CD4-positive, alpha-beta T cell treated with Interleukin-6 at 100 ng/mL for 8 hours (primary cell): ENCODE results near the gene ARPP21.

ENCODE experiments used
- DNase-seq: peaks from one replicate; pipeline ENCODE4 v3.0.0-alpha.2; 2020; ENCODE audit warnings: mixed read lengths, low spot score

Gene ARPP21

DNA sequence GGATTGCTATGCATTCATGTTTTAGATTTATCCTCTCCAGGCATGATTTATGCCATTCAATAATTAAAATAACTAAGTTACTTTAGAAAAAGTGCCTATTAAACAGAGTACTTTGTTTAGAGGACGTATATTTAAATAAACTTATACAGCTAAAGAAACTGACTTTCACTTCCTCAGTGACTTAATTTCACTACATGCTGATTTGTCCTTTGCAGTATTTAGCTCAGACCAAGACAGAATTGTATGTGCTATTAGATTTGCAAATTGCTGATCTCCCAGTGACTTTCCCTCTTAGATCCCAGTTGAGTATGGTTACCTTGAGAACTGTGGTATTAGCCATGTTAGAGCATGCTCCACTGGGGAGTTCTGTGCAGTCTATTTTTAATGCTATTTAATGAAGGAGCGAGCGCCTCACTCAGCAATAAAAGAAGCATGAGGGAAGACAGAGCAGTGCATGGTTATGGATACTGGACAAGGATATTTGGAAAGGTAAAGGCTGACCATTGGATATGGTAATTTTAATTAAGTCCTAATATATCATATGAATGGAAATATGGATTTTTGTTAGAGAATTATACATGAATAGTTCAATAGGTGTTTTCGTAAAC is 2.7 kb downstream of the ARPP21 start:
- no peak for DNase-seq

DNA sequence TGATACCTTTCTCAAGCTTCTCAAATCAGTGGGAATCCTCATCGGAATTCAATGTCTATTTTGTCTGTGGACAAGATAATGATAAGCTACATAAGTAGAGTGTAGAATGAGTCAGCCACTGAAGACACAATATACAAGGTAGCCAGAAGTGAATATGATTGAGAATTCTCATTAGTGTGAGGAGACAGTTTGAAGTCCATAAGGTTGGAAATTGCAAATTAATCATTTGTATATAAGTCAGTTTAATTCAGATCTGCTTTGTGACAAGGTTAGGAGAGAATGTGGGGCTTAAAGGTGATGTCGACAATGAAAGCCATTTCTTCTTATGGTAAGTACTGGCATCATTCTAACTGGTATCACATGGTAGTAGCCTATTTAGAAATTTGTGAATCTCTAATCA is 4.2 kb downstream of the ARPP21 start:
- DNase-seq = no peak

DNA sequence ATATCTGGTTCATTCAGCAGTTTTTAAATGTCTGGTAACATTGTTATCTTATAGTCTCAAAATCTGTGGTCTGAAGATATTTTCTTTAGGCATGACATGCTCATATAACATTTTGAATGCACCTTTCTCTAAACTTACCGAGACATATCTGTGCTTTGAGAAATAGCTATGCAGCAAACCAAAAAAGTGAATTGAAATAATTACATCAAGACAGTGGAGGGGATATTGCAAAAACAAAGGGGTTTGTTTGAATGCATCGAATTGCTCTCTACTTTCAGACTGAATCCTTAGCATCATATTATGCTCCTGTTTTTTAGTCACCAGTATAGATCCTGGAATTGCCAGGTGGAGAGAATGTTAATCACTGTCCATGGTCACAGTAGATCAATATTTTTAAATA is 5.1 kb downstream of the ARPP21 start:
- no peak for DNase-seq

DNA sequence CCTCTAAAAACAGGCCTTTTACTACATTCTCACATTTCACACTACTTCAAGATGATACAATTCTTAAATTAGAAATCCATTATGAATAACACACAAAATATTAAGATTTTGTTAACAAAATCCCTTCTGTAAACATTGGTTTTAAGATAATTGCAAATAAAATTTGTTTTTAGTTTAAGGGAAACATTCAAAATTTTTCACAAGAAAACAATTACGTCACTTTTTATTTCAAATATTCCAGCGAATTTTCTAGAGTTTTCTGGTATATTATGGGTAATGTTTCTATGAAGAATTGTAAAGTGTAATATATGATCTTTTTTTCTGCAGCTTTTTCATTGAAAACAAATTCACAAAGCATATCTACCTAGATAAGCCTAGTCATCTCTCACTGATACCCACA is 5.9 kb downstream of the ARPP21 start:
- no peak for DNase-seq

DNA sequence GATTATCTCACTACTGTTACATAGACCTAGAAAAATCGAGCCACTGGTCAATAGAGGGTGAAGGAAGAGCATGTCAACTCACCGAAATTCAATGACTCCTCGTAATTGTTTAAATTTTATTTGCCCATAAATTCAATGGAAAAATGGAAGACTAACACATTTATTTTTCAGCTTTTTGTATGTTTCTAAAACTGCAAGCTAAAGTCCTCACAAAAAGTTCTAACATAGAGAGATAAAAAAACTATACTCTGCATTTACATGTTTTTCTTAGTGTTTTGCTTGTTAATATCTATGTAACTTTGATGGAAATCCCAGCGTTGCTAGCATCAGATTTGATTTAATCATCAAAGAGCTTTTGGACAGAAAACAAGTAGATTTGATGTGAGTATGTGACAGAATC is 6.8 kb downstream of the ARPP21 start:
- DNase-seq = no peak

DNA sequence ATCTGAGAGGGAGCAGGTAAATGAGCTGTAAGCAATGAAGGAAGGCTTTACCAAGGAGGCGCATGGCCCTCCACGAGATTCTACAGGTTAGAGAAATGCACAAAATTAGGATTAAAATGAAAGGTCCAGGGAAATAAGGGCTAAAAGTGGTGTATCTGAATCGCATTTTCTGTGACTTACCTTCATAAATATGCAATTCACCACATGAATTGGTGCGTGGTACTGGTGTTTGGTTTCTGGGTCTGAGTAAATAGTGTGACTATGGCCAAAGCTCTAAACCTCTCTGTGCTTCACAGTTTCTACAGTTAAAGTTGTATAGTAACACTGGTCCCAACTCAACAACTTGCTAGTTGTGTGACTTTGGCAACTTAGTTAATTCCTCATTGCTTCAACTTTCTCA is 8.1 kb downstream of the ARPP21 start:
- no peak for DNase-seq

DNA sequence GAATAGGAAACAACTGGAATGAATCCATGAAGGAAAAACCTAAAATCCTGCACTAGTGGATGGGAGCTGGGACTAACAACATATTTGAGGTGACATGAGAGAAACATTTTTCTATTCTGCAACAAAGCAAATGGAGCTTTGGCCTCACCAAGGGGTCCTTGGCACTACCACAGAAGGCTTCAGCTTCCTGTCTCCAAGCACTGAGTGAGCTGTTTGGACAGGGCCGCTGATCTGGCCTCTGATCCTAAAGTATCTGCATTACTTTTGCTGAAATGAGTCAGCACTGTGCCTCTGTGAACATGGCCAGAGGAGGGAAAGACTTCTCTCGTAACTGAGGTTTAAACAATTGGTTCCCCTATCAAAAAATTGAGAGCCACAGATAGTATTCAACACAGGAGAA is 9.0 kb downstream of the ARPP21 start:
- DNase-seq = no peak

DNA sequence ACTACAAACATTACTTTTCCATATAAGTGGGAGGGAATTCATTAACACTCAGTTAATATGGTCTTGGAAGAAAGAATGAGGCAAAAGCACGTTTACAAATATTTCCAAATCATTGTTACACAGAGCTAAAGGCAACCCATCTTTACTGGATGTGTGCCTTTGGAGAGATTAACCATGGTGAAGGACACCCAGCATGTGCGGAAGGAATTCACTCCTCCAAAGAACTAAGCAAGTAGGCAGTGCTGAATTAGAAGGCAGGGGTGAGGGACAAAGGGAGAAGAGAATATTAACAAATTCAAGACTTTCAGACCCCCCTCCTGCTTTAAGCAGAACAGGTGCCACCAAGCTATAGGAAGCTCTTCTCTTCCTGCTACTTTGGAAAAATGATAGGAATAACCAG is 10.1 kb downstream of the ARPP21 start:
- no peak for DNase-seq

DNA sequence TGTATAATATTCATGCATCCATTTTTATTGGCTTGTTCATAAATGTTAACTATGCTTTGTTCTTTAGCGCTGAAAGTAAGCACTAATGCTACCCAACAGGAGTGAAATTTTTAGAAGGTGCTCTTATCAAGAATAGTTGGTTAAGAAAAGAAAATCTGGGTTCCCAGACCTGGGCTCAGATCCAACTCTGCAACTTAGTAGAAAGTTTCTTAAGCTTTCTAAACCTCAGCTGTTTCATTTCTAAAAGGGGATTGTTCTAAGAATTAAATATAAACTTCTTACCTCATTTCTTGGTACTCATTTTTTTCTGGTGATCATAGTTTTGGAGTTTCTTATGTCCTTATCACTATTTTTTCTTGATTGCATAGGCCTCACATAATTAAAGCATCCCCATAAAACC is 12.1 kb downstream of the ARPP21 start:
- DNase-seq = no peak

DNA sequence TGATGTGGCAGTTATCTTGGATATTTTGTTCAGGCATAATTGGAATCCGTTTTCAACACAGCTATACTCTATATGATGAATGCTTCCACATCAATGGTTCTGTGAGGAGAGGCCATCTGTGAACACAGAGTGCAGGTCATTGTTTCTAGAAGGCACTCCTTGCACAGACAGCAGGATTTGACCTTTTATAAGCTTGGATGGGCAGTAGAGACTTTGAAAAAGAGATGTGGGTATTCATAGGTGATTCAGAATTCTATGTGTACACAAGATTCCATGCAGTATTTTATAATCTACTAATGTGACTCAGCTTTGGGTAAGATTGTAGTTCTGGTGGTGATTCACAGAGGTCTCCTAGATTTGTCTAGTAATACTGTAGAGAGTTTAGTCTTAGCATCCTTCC is 12.5 kb downstream of the ARPP21 start:
- no peak for DNase-seq

DNA sequence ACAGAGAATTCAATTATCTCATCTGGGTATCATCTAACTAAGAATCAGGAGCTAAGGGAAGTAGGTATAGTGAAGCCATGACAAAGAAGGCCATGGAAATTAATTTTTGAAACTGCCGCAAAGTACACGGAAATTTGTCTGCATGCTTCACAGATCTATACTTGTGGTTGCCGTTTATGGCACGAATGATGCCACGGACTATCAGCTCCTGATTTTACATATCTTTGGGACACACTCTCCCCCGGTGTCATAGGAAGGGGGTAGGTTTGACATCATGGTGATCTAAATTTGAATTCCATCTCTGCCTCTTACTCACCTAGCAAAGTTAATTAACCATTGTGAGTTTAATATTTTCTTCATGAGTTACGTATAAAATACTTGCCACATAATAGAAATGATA is 14.0 kb downstream of the ARPP21 start:
- DNase-seq = no peak

DNA sequence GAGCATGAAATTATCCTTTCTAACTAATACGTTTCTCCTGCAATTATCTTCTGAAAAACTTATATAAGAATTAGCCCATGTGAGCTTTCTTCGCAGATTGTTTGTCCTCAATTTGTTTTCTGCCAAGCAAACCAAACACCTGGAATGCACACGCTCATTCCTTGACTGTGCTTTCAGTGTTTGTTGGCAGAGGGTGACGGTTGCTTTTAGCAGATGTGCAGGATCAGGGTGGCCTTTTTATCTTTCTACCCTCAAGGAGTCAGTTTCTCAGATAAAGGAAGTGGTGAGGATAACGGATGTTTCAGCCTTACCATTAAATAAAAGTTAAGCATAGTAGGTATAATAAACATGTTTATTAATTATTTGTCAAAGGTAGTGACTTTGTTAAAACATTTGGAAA is 15.2 kb downstream of the ARPP21 start:
- DNase-seq = no peak

DNA sequence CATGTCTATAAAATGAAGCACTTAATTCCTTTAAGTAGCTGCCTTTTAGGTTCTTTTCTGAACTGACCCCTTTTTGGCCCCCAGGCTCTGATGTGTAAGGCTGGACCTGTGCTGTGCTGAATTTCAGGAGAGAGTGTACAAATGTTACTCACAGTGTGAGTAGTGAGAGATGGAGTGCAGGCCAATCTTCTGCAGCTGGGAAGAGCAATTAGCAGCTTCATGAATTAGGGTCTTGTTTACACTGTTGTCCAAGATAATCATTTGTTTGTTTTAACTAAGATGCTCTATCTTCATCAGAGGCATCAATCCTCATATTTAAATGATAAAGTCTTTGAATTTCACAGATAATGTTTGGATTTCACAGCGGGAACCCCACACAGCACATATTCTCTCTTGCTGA is 19.4 kb downstream of the ARPP21 start:
- DNase-seq = no peak

DNA sequence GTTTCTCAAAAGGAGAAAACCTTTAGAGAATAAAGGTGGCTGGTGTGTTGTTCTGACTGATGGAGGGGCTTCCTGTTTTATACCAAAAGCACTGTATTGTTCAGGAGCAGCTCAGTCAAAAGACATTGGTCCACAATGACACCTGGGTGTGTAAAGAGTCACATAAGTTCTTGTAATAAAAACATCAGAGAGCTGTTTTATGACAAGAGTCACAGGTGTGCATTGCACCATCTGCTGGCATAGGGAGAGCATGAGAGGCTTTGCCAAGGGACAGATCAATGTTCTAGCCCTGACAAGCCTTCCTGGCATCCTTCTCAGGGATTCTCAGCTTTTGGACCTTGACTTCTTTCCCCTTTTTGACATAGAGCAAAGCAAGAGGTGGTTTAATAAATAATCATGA is 20.4 kb downstream of the ARPP21 start:
- DNase-seq = no peak

DNA sequence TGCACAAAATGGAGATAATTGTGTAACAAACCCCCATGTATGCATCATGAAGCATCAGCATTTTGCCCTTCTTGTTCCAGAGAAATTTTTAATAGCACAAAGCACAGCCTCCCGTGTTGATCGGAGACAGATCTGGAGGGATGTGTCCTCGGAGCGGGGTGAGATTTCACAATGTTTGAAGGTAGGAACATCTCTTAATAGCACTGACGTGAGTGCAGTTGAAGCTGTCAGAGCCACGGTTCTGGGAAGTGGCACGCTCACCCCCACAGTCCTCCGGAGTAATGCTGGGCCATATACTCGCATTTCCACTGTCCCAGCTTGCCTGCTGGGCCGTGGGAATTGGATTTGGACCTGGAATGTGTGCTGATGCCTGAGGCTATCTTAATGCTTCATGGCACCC is 24.1 kb downstream of the ARPP21 start:
- DNase-seq = no peak

DNA sequence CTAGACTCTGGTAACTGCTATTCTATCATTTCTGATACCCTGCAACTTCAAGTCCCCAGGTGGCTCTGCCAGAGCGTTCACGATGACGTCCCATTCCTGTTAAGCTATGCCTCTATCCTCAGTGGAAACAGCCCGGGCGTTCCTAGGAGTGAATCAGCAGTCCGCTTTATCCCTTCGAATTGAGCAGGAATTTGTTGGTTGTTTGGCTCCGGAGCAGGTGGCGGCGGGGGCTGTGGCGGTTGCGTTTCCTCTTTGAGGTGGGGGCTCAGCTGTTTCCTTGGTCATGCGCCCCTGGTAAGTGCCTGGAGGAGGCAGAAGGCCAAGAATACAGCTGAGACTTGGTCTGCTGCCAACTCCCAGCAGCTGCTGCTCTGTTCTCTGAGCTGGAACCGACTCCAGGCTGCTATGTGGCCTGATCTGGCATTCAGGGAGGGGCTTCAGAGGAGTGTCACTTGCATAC is 25.2 kb downstream of the ARPP21 start:
- DNase-seq = no peak

DNA sequence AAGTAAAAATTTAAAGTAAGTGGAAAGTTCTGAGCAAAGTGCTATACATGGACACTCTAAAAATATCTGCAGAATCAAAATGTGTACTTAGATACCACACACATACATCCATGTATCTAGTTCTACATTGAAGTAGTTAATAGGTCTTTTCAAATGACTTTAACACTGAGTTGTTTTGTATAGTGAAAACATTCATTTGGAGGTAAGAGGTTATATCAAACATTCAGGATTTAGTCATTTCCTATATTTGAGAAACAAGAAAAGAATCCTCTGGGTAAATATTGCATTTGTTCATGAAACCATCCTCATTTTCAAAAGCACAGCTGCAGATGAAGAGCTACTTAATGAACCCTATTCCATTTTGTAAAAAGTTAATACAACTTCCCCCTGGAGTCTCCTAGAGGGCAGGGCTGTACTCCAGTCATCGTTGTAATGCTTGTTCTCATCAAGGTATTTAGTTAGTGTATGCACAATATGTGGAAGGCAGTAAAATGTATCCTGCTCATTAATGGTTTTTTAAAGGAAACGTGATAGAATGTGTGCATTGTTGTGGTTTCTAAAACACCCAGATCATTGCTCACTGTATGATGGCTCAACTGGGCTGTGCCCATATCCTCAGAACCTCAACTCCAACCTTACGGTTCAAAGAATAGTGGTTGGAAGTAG is 26.2 kb downstream of the ARPP21 start:
- no peak for DNase-seq

DNA sequence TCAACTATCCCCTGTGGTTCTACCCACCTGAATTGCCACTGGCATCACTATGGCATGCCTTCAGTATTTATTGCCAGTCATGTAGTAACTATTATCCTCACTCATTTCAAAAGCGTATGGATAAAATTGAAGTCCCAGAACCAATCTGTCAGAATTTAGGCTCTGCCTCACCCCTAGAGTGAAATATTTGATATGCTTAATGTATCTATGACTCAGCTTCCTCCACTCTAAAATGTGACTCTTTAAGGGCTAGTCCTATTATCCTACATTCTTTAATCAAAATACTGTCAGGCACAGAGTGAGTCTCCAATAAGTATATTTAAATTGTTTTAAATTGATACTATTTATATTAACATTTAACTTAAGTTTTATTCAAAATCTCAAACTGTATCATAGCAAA is 27.6 kb downstream of the ARPP21 start:
- no peak for DNase-seq

DNA sequence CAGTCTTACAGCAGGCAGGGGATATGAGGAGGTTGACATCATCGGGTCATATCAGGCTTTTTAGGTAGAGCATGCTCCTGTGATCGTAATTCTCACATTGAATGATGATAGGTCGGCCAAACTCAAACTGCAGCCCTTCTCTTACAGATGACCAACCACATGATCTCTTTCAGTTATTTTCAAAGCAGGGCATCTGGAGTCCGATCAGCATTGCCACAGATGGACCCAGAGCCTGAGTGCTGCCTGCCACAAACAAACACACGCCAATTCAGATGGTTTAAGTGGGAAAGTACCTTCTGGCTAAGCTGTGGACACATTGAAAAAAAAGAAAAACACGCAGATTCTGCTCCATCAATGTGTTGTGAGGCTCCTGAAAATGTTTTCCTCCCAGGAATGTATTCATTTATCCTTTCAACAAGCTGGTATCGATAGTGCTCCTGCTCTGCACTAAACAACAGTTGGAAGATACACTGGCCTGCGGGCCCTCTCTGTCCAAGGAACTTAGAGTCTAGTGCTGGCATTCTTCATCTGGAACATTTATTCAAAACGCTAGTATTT is 31.2 kb downstream of the ARPP21 start:
- DNase-seq = no peak

DNA sequence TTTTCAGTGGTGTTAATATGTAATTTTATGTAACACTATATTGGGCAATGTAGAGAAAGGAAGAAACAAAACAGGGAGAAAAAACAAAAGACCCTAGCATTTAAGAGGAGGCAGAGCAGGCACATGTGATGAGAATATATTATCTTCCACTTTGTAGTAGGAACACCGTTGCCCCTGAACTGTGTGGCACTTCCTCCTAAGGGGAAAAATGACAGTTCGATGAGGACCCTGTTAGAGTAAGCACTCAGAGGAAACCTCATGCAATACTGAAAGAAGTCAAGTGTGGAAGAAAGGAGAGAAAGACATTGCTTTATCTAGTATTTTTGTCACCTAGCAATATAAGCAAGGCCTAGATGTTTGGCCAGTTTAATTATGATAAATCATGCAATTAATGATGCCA is 32.2 kb downstream of the ARPP21 start:
- no peak for DNase-seq

DNA sequence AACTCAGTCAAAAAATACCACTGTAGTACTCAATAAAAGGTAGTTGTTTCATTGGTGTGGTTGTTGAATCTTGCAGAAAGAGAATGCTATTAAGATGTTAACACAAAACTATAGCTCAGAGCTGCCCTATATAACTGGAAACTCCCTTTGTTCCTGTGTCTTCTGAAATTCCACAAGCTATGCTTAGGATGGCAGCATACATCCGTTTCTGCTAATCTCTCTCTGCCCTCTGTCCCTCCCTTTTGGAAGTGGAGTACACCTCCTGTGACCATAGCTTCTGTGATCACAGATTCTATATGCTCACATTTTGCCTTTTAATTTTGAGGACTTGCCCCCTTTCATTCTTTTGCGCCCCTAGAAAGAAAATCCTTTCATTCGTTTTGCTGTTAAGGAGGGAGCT is 33.7 kb downstream of the ARPP21 start:
- no peak for DNase-seq

DNA sequence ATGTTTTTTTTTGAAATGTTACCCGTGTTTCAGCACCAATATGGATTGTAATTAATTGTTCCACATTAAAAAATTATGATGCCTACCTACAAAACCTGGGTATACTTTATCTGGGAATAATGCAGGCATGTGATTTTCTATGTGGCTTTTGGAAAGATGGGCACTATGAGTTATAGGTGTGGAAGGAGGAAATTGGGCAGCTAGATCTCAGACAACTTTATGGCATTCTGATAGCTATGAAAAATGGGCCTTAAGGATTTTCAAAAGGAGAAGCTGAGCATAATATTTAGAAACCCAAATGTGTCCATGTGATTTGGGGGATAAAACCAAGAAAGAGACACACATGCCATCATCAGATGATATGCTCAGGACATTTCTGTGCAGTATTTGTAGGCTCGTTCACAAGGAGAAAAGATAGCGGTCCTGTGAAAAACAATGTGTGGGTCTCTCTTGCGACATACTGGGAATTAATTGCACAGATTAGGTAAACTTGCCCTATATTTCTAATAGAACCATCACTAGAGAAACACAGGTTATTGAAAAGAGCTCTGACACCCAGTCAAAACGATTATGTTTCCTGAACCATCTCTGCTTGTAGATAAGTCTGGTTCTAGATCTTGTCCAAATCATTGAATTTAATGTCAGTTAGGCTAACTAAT is 35.3 kb downstream of the ARPP21 start:
- DNase-seq = no peak

DNA sequence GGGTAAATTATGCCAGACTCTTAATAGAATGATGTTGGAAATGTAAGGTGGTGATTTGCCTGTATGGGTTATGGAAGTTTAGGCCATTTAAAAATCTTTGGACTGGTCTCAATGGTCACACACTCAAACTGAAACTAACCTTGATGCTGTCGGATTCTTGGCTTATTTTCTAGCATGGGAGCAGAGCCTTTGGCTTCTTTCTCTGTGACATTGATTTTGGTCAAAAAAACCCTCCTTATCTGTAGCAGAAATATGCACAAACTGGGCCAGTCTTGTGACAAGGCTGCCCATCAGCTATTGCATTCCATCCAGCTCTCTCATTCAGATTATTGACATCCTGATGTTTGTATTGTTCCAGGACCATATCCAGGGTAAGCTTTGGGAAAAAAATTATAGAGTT is 35.9 kb downstream of the ARPP21 start:
- no peak for DNase-seq
